ENCODE data around the gene JPH3.

The JPH3 gene

DNA sequence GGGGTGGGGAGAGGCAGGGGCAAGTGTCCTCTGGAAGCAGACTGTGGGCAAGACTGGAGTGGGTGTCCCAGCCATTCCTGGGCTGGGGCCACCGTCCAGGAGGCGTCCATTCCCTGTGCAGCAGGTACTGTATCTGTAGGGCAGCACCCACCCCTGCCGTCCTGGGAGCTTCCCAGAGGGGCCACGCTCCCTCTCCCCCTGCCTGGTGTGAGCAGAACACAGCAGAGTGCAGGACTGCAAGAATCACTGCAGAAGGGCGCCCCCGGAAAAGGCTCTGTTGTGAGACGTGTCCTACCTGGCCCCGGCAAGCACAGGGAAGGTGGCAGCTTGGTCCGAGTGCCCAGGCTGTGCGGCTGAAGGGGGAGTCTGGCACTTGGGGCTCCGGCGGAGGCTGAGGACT lies 93.2 kb downstream of the JPH3 start:
- DNase-seq (ENCODE audit: low spot score) = no peak
- no peak for FAIRE-seq

DNA sequence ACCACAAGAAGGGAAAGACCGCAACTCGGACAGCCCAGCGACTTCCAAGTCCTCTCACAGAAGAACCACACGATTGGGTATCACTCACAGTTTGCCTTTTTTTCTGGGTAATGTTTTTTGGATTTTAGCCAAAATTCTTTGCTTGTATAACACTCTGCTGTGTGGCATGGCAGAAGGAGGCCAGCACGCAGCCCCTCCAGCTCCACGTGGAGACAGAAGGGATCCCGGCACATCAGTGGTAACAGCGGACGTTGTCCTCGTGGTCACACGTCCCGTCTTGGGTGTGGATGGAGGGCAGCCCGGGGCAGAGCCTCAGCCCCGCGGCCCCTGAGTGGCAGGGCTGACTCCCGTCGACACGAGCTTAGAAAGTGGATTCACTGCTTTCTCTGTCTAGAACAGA lies 94.4 kb downstream of the JPH3 start:
- DNase-seq (ENCODE audit: low spot score) = no peak
- no peak for FAIRE-seq

DNA sequence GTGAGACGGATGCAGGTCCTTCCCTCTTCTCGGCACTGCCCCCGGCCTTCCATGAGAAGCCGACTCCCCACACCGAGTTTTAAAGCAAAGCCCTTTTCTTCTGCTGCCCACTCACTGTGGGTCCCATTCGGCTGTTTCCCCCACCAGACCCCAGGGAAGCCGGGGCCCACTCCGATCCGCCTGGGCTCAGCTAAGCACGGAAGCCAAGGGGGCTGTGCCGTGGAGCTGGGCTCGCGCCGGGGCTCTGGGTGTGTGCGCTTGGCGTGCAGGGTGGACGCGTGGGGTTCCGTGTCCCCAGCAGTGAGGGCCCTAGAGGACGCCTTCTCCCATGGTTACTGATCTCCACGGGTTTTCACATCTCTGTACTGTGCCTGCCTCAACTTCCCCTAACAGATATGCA lies 94.9 kb downstream of the JPH3 start:
- DNase-seq (ENCODE audit: low spot score) = no peak
- FAIRE-seq = no peak

DNA sequence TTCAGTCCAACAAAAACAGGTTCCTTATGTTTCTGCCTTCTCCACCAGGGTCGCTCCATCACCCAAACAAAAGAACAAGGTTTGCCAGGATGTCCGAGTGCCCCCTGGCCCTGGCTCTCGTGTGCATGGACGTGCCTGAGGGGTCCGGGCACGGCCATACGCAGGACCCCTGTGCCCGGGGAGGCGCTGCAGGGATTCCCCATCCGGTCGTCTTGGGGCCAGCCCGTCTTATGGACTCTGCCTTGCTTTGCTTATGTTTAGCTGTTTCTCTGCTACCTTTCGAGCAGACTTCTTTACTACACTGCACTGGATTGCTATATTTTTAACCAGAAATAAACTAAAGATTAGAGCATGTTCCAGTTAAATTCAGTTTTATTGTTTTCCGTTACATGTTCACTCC lies 95.5 kb downstream of the JPH3 start:
- no peak for FAIRE-seq
- DNase-seq (ENCODE audit: low spot score) = no peak

- DNase-seq (ENCODE audit: low spot score) = no peak
- FAIRE-seq = no peak
Measured at GRCh38 chr16:87698241-87698640, 95.9 kb downstream of the JPH3 start.

DNA sequence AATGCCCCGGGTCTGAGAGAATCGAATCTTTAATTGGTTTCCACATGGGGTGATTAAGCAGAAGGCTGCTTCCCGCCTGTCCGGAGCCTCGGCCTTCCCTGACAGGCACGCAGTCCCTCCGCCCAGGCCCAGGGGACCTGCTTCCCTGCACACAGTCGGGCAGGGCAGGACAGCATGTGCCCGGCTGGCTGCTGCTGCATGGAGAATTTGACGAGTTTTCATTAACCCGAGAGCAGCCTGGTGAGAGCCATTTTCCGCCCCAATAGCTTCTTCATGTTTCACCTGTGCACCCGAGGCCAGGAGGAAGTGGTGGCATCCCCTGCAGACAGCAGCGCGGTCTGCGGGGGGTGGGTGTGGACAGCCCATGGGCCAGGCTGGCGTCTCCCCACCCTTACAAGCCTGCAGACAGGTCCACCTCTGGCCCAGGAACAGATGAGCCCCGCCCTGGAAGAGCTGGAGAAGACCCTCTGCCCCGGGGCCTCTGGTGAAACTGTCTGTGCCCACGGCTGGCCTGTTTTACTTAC lies 96.4 kb downstream of the JPH3 start:
- FAIRE-seq = no peak
- DNase-seq (ENCODE audit: low spot score) = no peak

DNA sequence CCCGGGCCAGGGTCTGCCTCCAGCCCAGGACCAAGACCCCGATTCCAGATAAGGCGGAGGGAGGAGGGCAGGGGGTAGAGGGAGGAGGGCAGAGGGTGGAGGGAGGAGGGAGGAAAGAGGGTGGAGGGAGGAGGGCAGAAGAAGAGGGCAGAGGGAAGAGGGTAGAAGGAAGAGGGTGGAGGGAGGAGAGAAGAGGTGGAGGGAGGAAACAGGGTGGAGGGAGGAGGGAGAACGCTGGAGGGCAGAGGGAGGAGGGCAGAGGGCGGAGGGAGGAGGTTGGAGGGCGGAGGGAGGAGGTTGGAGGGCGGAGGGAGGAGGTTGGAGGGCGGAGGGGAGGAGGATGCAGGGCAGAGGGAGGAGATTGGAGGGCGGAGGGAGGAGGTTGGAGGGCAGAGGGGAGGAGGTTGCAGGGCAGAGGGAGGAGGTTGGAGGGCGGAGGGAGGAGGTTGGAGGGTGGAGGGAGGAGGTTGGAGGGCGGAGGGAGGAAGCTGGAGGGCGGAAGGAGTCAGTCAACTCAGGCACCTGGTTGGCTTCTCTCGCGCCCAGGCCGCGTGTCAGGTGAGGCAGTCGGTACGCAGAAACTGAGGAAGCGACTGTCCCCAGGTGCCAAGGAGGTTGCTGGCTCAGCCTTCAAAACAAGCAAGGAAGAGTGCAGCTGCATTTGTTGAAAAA lies 98.2 kb downstream of the JPH3 start:
- no peak for FAIRE-seq
- no peak for DNase-seq (ENCODE audit: low spot score)

GRCh38 chr16:87701078-87701460 lies 98.8 kb downstream of the JPH3 start:
- no peak for DNase-seq (ENCODE audit: low spot score)
- FAIRE-seq = no peak

DNA sequence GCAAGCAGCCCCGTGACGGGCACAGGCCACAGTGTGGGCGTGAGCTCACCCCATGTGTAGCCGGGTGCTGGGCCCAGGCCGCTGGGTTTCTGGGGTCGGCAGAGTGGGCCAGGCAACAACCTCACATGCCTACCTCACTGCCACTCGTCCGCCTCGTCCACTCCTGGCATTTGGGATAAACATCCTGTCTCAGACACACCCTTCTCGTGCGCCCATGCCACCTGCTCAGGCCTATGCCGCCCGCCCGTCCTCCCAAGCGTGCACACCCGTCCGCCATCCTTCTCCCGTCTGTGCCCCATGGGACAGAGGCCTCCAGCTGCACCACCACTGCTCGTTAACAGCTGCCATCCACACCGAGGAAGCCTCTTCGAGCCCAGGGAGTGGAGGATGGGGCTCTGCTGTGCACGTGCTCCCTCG lies 99.2 kb downstream of the JPH3 start:
- DNase-seq (ENCODE audit: low spot score) (no peak), FAIRE-seq (no peak)

DNA sequence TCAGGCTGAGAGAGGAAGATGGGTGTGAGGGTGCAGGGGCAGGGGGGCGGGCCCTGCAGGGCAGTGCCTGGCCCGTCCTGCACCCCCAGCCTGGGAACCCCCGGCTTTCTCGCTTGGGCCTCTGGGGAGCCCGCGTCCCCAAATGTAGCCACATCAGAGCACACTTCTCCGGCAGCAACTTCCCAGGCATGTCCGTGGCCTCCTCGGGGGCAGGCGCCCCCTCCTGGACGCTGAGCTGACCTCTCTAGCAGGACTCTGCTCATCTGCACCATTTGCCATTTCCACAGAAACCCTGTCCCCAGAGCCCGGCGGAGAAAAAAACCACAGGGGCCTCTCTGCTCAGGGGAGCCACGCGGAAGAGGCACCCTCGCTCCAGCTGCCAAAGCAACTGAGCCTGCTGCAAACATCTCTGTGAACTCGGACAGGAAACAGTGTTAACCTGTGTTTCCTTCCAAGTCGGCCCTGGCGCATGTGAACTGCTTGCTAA lies 100.1 kb downstream of the JPH3 start:
- DNase-seq (ENCODE audit: low spot score) = no peak
- no peak for FAIRE-seq

GRCh38 chr16:87703071-87703470 lies 100.8 kb downstream of the JPH3 start:
- FAIRE-seq (no peak), DNase-seq (ENCODE audit: low spot score) (no peak)

GRCh38 chr16:87703835-87704375 lies 101.6 kb downstream of the JPH3 start:
- no peak for FAIRE-seq
- no peak for DNase-seq (ENCODE audit: low spot score)

- no peak for DNase-seq (ENCODE audit: low spot score)
- FAIRE-seq = no peak
Measured at GRCh38 chr16:87704754-87705353, 102.5 kb downstream of the JPH3 start.

- no peak for DNase-seq (ENCODE audit: low spot score)
Measured at GRCh38 chr16:87705771-87706277, 103.5 kb downstream of the JPH3 start.

DNA sequence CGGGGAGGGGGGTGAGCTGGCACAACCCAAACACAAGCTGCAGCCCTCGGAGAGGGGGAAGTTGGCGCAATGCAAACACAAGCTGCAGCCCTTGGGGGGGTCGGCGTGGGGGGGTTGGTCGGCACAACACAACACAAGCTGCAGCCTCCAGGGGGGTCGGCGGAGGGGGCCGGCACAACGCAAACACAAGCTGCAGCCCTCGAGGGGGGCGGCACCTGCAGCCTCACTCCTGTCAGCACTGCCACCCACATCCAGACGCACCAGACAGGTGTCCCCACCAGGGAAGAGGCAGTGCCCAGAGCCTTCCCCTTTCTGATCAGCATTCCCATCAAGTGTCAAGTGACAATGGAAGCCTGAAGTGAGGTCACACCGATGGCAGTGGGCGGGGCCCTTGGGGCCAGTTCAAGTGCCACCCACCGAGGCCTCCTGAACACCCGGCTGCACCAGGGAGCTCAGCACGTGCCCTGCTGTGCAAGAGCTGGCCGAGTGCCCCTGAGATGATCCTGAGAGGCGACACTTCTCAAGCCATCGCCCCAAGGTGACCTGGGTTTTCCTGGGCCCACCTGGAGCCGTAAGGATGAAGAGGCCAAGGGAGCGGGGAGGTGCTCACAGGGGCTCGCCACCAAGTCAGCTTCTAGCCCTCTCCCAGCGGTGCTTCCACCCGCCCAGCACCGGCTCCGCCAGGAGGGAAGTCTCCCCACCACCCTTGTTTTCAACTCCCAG lies 104.1 kb downstream of the JPH3 start:
- no peak for DNase-seq (ENCODE audit: low spot score)
- no peak for FAIRE-seq

More at GRCh38 chr16:87705771-87706277, 103.5 kb downstream of the JPH3 start:
- no peak for FAIRE-seq

DNA sequence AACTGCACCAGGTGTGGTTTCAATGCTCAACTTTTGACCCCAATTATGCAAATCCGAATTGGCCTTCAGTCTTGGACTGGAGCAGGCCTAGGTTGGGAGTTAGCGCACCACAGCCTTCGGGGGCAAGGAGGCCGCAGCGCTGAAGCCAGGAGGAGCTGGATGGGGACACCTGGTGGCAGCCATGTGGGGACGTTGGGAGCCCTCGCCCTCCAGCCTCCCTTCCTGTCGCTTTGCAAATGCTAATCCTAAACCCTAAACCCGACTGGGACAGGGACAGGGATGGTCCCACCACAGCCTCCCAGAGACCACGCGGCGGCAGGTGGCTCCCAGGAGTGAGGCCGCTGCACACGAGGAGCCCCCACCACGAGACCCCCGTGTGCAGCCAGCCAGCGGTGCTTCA lies 104.8 kb downstream of the JPH3 start:
- DNase-seq (ENCODE audit: low spot score) (no peak), FAIRE-seq (no peak)

- no peak for FAIRE-seq
- DNase-seq (ENCODE audit: low spot score) = no peak
Measured at GRCh38 chr16:87707714-87708580, 105.6 kb downstream of the JPH3 start.

GRCh38 chr16:87708881-87709638 lies 106.8 kb downstream of the JPH3 start:
- DNase-seq (ENCODE audit: low spot score) (no peak), FAIRE-seq (no peak)

GRCh38 chr16:87709677-87710076 lies 107.4 kb downstream of the JPH3 start:
- DNase-seq (ENCODE audit: low spot score) = no peak
- FAIRE-seq = no peak

DNA sequence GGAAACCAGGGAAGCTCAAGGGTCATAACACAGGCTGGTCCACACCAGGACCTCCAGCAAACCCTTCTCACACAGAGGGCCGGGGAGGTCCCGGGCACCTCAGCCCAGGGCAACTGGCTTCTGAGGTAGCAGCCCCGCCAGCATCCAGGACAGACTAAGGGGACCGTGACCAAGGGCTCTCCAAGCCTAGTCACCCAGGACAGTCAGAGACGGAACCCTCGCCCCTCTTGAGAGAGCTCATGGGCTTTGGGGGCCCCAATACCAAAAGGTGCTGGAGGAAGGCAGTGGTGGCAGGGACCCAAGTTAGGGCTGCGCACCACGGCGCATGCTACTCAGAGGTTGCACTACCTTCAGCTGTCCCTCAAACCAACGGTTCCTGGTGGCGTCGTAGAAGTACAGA lies 108.6 kb downstream of the JPH3 start:
- DNase-seq (ENCODE audit: low spot score) = no peak
- no peak for FAIRE-seq

Measured in RCC 7860 (cell line).